H9 (cell line): ENCODE results near the gene TMSB4X. TPM values are rescaled to one million over a fixed set of nuclear protein-coding genes. Genes with fewer than 3 reads are reported as not detected.

Experiments
- DNase-seq: peaks from one replicate; pipeline ENCODE4 v3.0.0-alpha.2; 2017
- H2AFZ ChIP-seq: one replicate; pipeline ENCODE4 v1.6.1; 2013; ENCODE audit warnings: mild to moderate bottlenecking, low read length, control low read depth, moderate library complexity
- H2AK5ac ChIP-seq: 2 replicates; pipeline ENCODE4 v1.6.1; 2013; ENCODE audit warnings: low read length, control low read depth, mixed read lengths; ENCODE audit not compliant: insufficient read length
- H2BK120ac ChIP-seq: one replicate; pipeline ENCODE4 v1.6.1; 2013; ENCODE audit warnings: low read depth, mild to moderate bottlenecking, low read length, control low read depth, inconsistent platforms; ENCODE audit not compliant: poor library complexity, severe bottlenecking
- H2BK12ac ChIP-seq: 2 replicates; pipeline ENCODE4 v1.6.1; 2013; ENCODE audit warnings: low read length, control low read depth, mixed read lengths, low read depth; ENCODE audit not compliant: insufficient read length
- H2BK15ac ChIP-seq: 2 replicates; pipeline ENCODE4 v1.6.1; 2013; ENCODE audit warnings: low read depth, low read length, control low read depth
- H2BK20ac ChIP-seq: one replicate; pipeline ENCODE4 v1.6.1; 2013; ENCODE audit warnings: low read depth, mild to moderate bottlenecking, low read length, control low read depth, inconsistent platforms; ENCODE audit not compliant: poor library complexity, severe bottlenecking
- H2BK5ac ChIP-seq: 2 replicates; pipeline ENCODE4 v1.6.1; 2013; ENCODE audit warnings: low read length, control low read depth, mixed read lengths; ENCODE audit not compliant: insufficient read length
- H3K14ac ChIP-seq: 2 replicates; pipeline ENCODE4 v1.6.1; 2013; ENCODE audit warnings: low read length, control low read depth; ENCODE audit not compliant: insufficient read depth
- H3K18ac ChIP-seq: 2 replicates; pipeline ENCODE4 v1.6.1; 2013; ENCODE audit warnings: low read depth, mild to moderate bottlenecking, mixed read lengths, low read length, control low read depth; ENCODE audit not compliant: insufficient read length
- H3K23ac ChIP-seq: 2 replicates; pipeline ENCODE4 v1.6.1; 2013; ENCODE audit warnings: low read length, control low read depth, mixed read lengths, low read depth; ENCODE audit not compliant: insufficient read length
- H3K23me2 ChIP-seq: 2 replicates; pipeline ENCODE4 v1.6.1; 2013; ENCODE audit warnings: low read depth, mild to moderate bottlenecking, mixed read lengths, low read length, control low read depth; ENCODE audit not compliant: insufficient read length, poor library complexity, severe bottlenecking
- H3K27ac ChIP-seq: 2 replicates; pipeline ENCODE4 v1.5.1; 2013; ENCODE audit warnings: low read length, control low read depth, mixed read lengths, low read depth; ENCODE audit not compliant: insufficient read length
- H3K27me3 ChIP-seq: 2 replicates; pipeline ENCODE4 v1.6.1; 2013; ENCODE audit warnings: low read length, control low read depth, inconsistent platforms; ENCODE audit not compliant: insufficient read depth
- H3K4ac ChIP-seq: 2 replicates; pipeline ENCODE4 v1.6.1; 2013; ENCODE audit warnings: low read depth, mild to moderate bottlenecking, control low read depth, inconsistent platforms, low read length, moderate library complexity
- H3K4me1 ChIP-seq: 2 replicates; pipeline ENCODE4 v1.6.1; 2013; ENCODE audit warnings: low read length, control low read depth, inconsistent platforms; ENCODE audit not compliant: insufficient read depth
- H3K4me2 ChIP-seq: 2 replicates; pipeline ENCODE4 v1.6.1; 2013; ENCODE audit warnings: low read length, control low read depth, mixed read lengths; ENCODE audit not compliant: insufficient read length, insufficient read depth
- H3K56ac ChIP-seq: 2 replicates; pipeline ENCODE4 v1.6.1; 2013; ENCODE audit warnings: low read depth, mild to moderate bottlenecking, mixed read lengths, low read length, control low read depth; ENCODE audit not compliant: insufficient read length
- H3K79me1 ChIP-seq: 2 replicates; pipeline ENCODE4 v1.6.1; 2013; ENCODE audit warnings: low read depth, mild to moderate bottlenecking, moderate library complexity, low read length, control low read depth, inconsistent platforms; ENCODE audit not compliant: insufficient read depth, poor library complexity, severe bottlenecking
- H3K79me2 ChIP-seq: 2 replicates; pipeline ENCODE4 v1.6.1; 2013; ENCODE audit warnings: low read length, control low read depth, inconsistent platforms; ENCODE audit not compliant: insufficient read depth
- H3K9ac ChIP-seq: 2 replicates; pipeline ENCODE4 v1.6.1; 2013; ENCODE audit warnings: low read length, control low read depth, mixed read lengths; ENCODE audit not compliant: insufficient read length; ENCODE audit errors: extremely low read depth
- H3K9me3 ChIP-seq: one replicate; pipeline ENCODE4 v1.6.1; 2013; ENCODE audit warnings: low read depth, low read length, inconsistent platforms; ENCODE audit not compliant: control insufficient read depth
- H3T11ph ChIP-seq: one replicate; pipeline ENCODE4 v1.6.1; 2013; ENCODE audit warnings: mild to moderate bottlenecking, low read length, control low read depth, inconsistent platforms
- H4K20me1 ChIP-seq: one replicate; pipeline ENCODE4 v1.6.1; 2013; ENCODE audit not compliant: control insufficient read depth, insufficient read length, insufficient read depth
- H4K5ac ChIP-seq: 2 replicates; pipeline ENCODE4 v1.6.1; 2013; ENCODE audit warnings: low read depth, mild to moderate bottlenecking, mixed read lengths, low read length, control low read depth; ENCODE audit not compliant: insufficient read length
- H4K8ac ChIP-seq: replicated peaks from 2 replicates; pipeline ENCODE4 v1.6.1; 2013; ENCODE audit warnings: low read length, control low read depth, mixed read lengths, low read depth; ENCODE audit not compliant: insufficient read length
- H4K91ac ChIP-seq: 2 replicates; pipeline ENCODE4 v1.6.1; 2013; ENCODE audit warnings: low read depth, mild to moderate bottlenecking, moderate library complexity, mixed read lengths, low read length, control low read depth; ENCODE audit not compliant: insufficient read length
- H3K27ac Mint-ChIP-seq, 3 experiments: 2 replicates in 2 of 3; 3 replicates in 1 of 3; pipeline ENCODE4 v1.8.0; 2020 to 2021; ENCODE audit warnings: mixed read lengths in 3 of 3, mild to moderate bottlenecking in 1 of 3, moderate library complexity in 1 of 3
- H3K27me3 Mint-ChIP-seq: 2 replicates; pipeline ENCODE4 v1.8.0; 2021; ENCODE audit warnings: low read depth, mild to moderate bottlenecking, moderate library complexity, mixed read lengths
- H3K36me3 Mint-ChIP-seq, 3 experiments: 2 replicates in 2 of 3; 3 replicates in 1 of 3; pipeline ENCODE4 v1.8.0; 2020 to 2021; ENCODE audit warnings: low read depth in 3 of 3, mixed read lengths in 3 of 3; ENCODE audit not compliant: insufficient read depth in 1 of 3
- H3K4me1 Mint-ChIP-seq, 2 experiments: 2 replicates each; pipeline ENCODE4 v1.8.0; 2020; ENCODE audit warnings: mixed read lengths in 2 of 2
- H3K4me3 Mint-ChIP-seq, 2 experiments: 2 replicates in 1 of 2; 3 replicates in 1 of 2; pipeline ENCODE4 v1.8.0; 2020 to 2021; ENCODE audit warnings: mild to moderate bottlenecking in 2 of 2, mixed read lengths in 2 of 2, moderate library complexity in 1 of 2
- H3K9me3 Mint-ChIP-seq, 2 experiments: 2 replicates in 1 of 2; 3 replicates in 1 of 2; pipeline ENCODE4 v1.8.0; 2020; ENCODE audit warnings: mild to moderate bottlenecking in 2 of 2, mixed read lengths in 2 of 2, moderate library complexity in 1 of 2
- CTCF ChIP-seq: fragments of 200-600 bp; sonication (generic); conservative IDR thresholded peaks from 3 replicates; pipeline ENCODE4 v1.8.0; 2021; ENCODE audit warnings: antibody characterized with exemption, mild to moderate bottlenecking
- WGBS: extraction: QIAGEN DNeasy Blood & Tissue Kit; methylation state at CpG from one replicate; pipeline ENCODE4 v1.1.7; 2013; ENCODE audit warnings: missing lambda C conversion rate, low lambda C conversion rate, mixed read lengths; ENCODE audit not compliant: insufficient read length; ENCODE audit errors: extremely low coverage; 5-methylcytosine and 5-hydroxymethylcytosine counted together
- total RNA-seq: library from RNA; stranded (reverse); gene quantifications from 2 replicates; pipeline ENCODE4 v1.2.1, GENCODE V29; 2021

TMSB4X gene
- total RNA-seq, 1 experiment from 2014 or later: 2,733 TPM

- Mint-ChIP-seq H3K4me1 (peaks cover 0 to 5% of the 10 kb centered on the region in 2 experiments; a peak in 3 of 4 replicates), H3K9me3 (peaks cover 62 to 63% of the 10 kb centered on the region in 2 experiments), H3K36me3 (peaks cover 7 to 16% (median 12%) of the 10 kb centered on the region in 3 experiments), H3K4me3 (no peak overlapping the region), H3K27ac (no peak overlapping the region), H3K27me3 (peaks cover 5% of the 10 kb centered on the region; the same call in 1 of the 2 replicates)
- Histone ChIP-seq H2BK12ac (no peak overlapping the region), H4K8ac (no peak overlapping the region), H2AFZ (no peak overlapping the region), H3K56ac (no peak overlapping the region), H3K4me1 (peaks cover 2% of the 10 kb centered on the region; the same call in 1 of the 2 replicates), H3K79me1 (no peaks in the 10 kb centered on the region), H3K79me2 (no peaks in the 10 kb centered on the region), H3K18ac (no peak overlapping the region), H3T11ph (no peak overlapping the region), H3K27ac (no peak overlapping the region), H3K27me3 (no peaks in the 10 kb centered on the region), H3K9ac (no peak overlapping the region), H3K23me2 (no peaks in the 10 kb centered on the region), H3K4me2 (no peak overlapping the region), H3K9me3 (peaks cover 12% of the 10 kb centered on the region), H2BK15ac (no peak overlapping the region), H4K20me1 (no peaks in the 10 kb centered on the region), H2BK5ac (no peak overlapping the region), H3K14ac (no peak overlapping the region), H4K91ac (no peak overlapping the region), H2AK5ac (no peak overlapping the region), H2BK20ac (no peak overlapping the region), H3K23ac (no peak overlapping the region), H4K5ac (no peak overlapping the region), H2BK120ac (no peak overlapping the region), H3K4ac (no peak overlapping the region)
- TF ChIP-seq CTCF: no peak
- DNase-seq: no peak
- WGBS: no CpG with 5 or more reads among the region's 5 CpGs
Observed at GRCh38 chrX:12958059-12958458, 16.9 kb upstream of the TMSB4X start.
